Measurements from ENCODE around the gene MMP28.

MMP28 gene

GRCh38 chr17:35716897-35717465, 78.5 kb downstream of the MMP28 start:
- Histone ChIP-seq H3K27me3 (ENCODE audit: insufficient read depth, low read depth, severe bottlenecking) (no peaks in the 10 kb centered on the region), H3K27ac (no peak overlapping the region), H3K36me3 (peaks cover 26% of the 10 kb centered on the region), H3K9me3 (ENCODE audit: severe bottlenecking) (no peaks in the 10 kb centered on the region), H3K4me3 (ENCODE audit: low read depth, low read length) (no peak overlapping the region)
- DNase-seq: no peak
- no peak for TF ChIP-seq CTCF (IDR thresholded peaks at IDR 0.05; ENCODE audit: low read depth, low read length)

- Histone ChIP-seq H3K27me3 (ENCODE audit: insufficient read depth, low read depth, severe bottlenecking) (no peaks in the 10 kb centered on the region), H3K27ac (no peak overlapping the region), H3K36me3 (peaks cover 22% of the 10 kb centered on the region), H3K9me3 (ENCODE audit: severe bottlenecking) (no peaks in the 10 kb centered on the region), H3K4me3 (ENCODE audit: low read depth, low read length) (no peak overlapping the region)
- TF ChIP-seq CTCF (IDR thresholded peaks at IDR 0.05; ENCODE audit: low read depth, low read length): no peak
- no peak for DNase-seq
Measured at GRCh38 chr17:35716173-35716572, 79.3 kb downstream of the MMP28 start.
